ENCODE data around the gene B4GALT6. TPM values are rescaled to one million over a fixed set of nuclear protein-coding genes. Genes with fewer than 3 reads are reported as not detected.

Gene B4GALT6
- total and polyA plus RNA-seq, 9 of the 15 experiments (the other 6 are each of a cell fraction or from before 2014, with no cell fraction given): 0.03 to 0.27 (median 0.08) TPM

GRCh38 chr18:31702449-31702848 lies 18.1 kb upstream of the B4GALT6 start (continued):
- TF ChIP-seq POLR2B (IDR thresholded peaks at IDR 0.05; ENCODE audit: low read depth, partially characterized antibody) (no peak), CHAMP1 (IDR thresholded peaks at IDR 0.05) (no peak), ZBTB9 (CRISPR knock-in tag; IDR thresholded peaks at IDR 0.05) (0 out of 2 replicates have a peak, but pooled peaks have one; percentile 27), SMARCC2 (IDR thresholded peaks at IDR 0.05; ENCODE audit: low read depth) (no peak), CHCHD3 (CRISPR knock-in tag; IDR thresholded peaks at IDR 0.05) (no peak), HINFP (tag; conservative IDR thresholded peaks at IDR 0.05; ENCODE audit: low read depth) (no peak), SMARCE1 (IDR thresholded peaks at IDR 0.05) (peak; percentile 49; the same call in 1 of the 2 replicates), ZNF445 (CRISPR knock-in tag; IDR thresholded peaks at IDR 0.05; ENCODE audit: low read depth) (0 out of 2 replicates have a peak, but pooled peaks have one; percentile 42), NCOR1 (IDR thresholded peaks at IDR 0.05) (peak; percentile 35; the same call in 1 of the 2 replicates), U2AF1 (optimal IDR thresholded peaks at IDR 0.05; ENCODE audit: low read depth, low read length) (no peak), NBN (IDR thresholded peaks at IDR 0.05; ENCODE audit: low read depth) (no peak), ARHGAP35 (IDR thresholded peaks at IDR 0.05; ENCODE audit: partially characterized antibody) (no peak), NRF1 (conservative IDR thresholded peaks at IDR 0.05 in 1 of 2, IDR thresholded peaks at IDR 0.05 in 1 of 2) (no peak), ARID1B (IDR thresholded peaks at IDR 0.05) (peak; percentile 81; the same call in 1 of the 2 replicates), ZNF408 (CRISPR knock-in tag; IDR thresholded peaks at IDR 0.05; ENCODE audit: low read depth) (no peak), RCOR1 (IDR thresholded peaks at IDR 0.05; ENCODE audit: borderline replicate concordance in 1 of 2, low read depth in 2 of 2, low read length in 2 of 2) (peak in 1 of 2 experiments; percentile 85; a peak in 2 of 4 replicates), TFAM (CRISPR knock-in tag; conservative IDR thresholded peaks at IDR 0.05) (no peak), ZNF239 (CRISPR knock-in tag; IDR thresholded peaks at IDR 0.05) (peak; percentile 42; the same call in 1 of the 2 replicates), POLR2A (conservative IDR thresholded peaks at IDR 0.05) (no peak), JUND (IDR thresholded peaks at IDR 0.05; ENCODE audit: borderline replicate concordance, low read depth, low read length) (0 out of 2 replicates have a peak, but pooled peaks have one; percentile 8), JUND (tag; IDR thresholded peaks at IDR 0.05; ENCODE audit: borderline replicate concordance, low read depth, low read length) (no peak; the same call in 2 of the 3 replicates), SRSF9 (IDR thresholded peaks at IDR 0.05; ENCODE audit: borderline replicate concordance, low read depth, low read length) (no peak), CBFA2T3 (IDR thresholded peaks at IDR 0.05) (peak; percentile 71), KAT8 (IDR thresholded peaks at IDR 0.05; ENCODE audit: low read depth) (no peak), ZNF224 (CRISPR knock-in tag; IDR thresholded peaks at IDR 0.05) (no peak)
